Spleen (tissue), 11 donors: ENCODE results near the gene KCNQ1. TPM values are rescaled to one million over a fixed set of nuclear protein-coding genes. Genes with fewer than 3 reads are reported as not detected.

Experiments
- DNase-seq: peaks from one replicate; pipeline ENCODE4 v3.0.0-alpha.2; 2020
- H3K27ac ChIP-seq, 8 donors: fragments of 200-600 bp; sonication (generic) in 7 of 8; 1 replicate in 4 of 8; 2 replicates in 4 of 8; pipeline versions ENCODE4 v1.5.0 to v1.8.0; 2016 to 2021; ENCODE audit warnings: inconsistent platforms in 4 of 8, mild to moderate bottlenecking in 4 of 8, moderate library complexity in 1 of 8
- H3K27me3 ChIP-seq, 7 donors: fragments of 200-600 bp; sonication (generic) in 6 of 7; replicated peaks in 1 of 7; 1 replicate in 4 of 7; 2 replicates in 3 of 7; pipeline versions ENCODE4 v1.5.0 to v1.8.0; 2016 to 2021; ENCODE audit warnings: inconsistent platforms in 3 of 7, mild to moderate bottlenecking in 1 of 7
- H3K36me3 ChIP-seq, 6 donors: fragments of 200-600 bp; sonication (generic) in 5 of 6; 1 replicate in 4 of 6; 2 replicates in 2 of 6; pipeline versions ENCODE4 v1.5.0 to v1.8.0; 2016 to 2021; ENCODE audit warnings: inconsistent platforms in 2 of 6
- H3K4me1 ChIP-seq, 6 donors: fragments of 200-600 bp; sonication (generic) in 5 of 6; 1 replicate in 3 of 6; 2 replicates in 3 of 6; pipeline versions ENCODE4 v1.5.0 to v1.8.0; 2016 to 2021; ENCODE audit warnings: inconsistent platforms in 3 of 6
- H3K4me3 ChIP-seq, 8 donors: fragments of 200-600 bp; sonication (generic) in 7 of 8; 1 replicate in 4 of 8; 2 replicates in 4 of 8; pipeline versions ENCODE4 v1.5.0 to v1.8.0; 2016 to 2021; ENCODE audit warnings: inconsistent platforms in 4 of 8, mild to moderate bottlenecking in 4 of 8, moderate library complexity in 2 of 8
- H3K9me3 ChIP-seq, 8 donors: fragments of 200-600 bp; sonication (generic) in 7 of 8; 1 replicate in 4 of 8; 2 replicates in 4 of 8; pipeline versions ENCODE4 v1.5.0 to v1.8.0; 2016 to 2021; ENCODE audit warnings: inconsistent platforms in 4 of 8
- CTCF ChIP-seq, 11 experiments: fragments of 200-600 bp in 7 of 11; fragments of 450-650 bp in 4 of 11; sonication (generic) in 4 of 11; IDR thresholded peaks in 8 of 11; conservative IDR thresholded peaks in 3 of 11; 1 replicate in 7 of 11; 2 replicates in 4 of 11; pipeline versions ENCODE4 v1.4.0 to v1.8.0; 2016 to 2021; ENCODE audit warnings: antibody characterized with exemption in 11 of 11, inconsistent platforms in 4 of 11, mild to moderate bottlenecking in 1 of 11
- POLR2A ChIP-seq, 3 donors: fragments of 450-650 bp; IDR thresholded peaks; one replicate each; pipeline ENCODE4 v1.5.1; 2017; ENCODE audit warnings: antibody characterized with exemption in 3 of 3, mild to moderate bottlenecking in 1 of 3
- POLR2AphosphoS5 ChIP-seq, 3 donors: sonication (generic); formaldehyde crosslinking; IDR thresholded peaks; one replicate each; pipeline ENCODE4 v1.5.1; 2017; ENCODE audit warnings: antibody characterized with exemption in 3 of 3
- WGBS, 5 donors: extraction: QIAGEN DNeasy Blood & Tissue Kit in 3 of 5; methylation state at CpG; one replicate each; pipeline versions ENCODE4 v1.1.5 to v1.1.7; 2013 to 2018; 5-methylcytosine and 5-hydroxymethylcytosine counted together
- intact Hi-C: fragments of 100-400 bp; cut with DNase I; formaldehyde crosslinking; loops from one replicate; pipeline ENCODE4 v1.15.0; 2023; ENCODE audit warnings: low total_unique reads
- polyA plus RNA-seq, 3 donors: library from polyadenylated mRNA; stranded (reverse); fragments of 200-250 nt; gene quantifications; one replicate each; pipeline ENCODE4 v1.2.1, GENCODE V29; 2013
- total RNA-seq, 7 donors: library from RNA; depleted of rRNA in 3 of 7; stranded (reverse); fragments of >200 nt in 3 of 7; fragmentation: NEBNext Ultra II Directional in 4 of 7; extraction: Animal tissue kit (Norgen Biotek cat#: 25700) in 4 of 7; gene quantifications; one replicate each; pipeline versions ENCODE4 v1.1.0 to v1.2.1, GENCODE V29; 2016 to 2021
- donor health status: healthy with polysubstance abuse.
- donor health status: DM: no; HTN: no; CAD: no; lungs with moderate emphysema.
- donor health status: DM: no; HTN: no; CAD: no.
- donor health status: Bipolar disorder and iron deficiency.
- donor health status: healthy.
- donor health status: DM: no; HTN: no; CAD: no.
- donor health status: DM: yes; HTN: yes; CAD: no.

KCNQ1 gene
- total and polyA plus RNA-seq, 10 donors: 3.3 to 21.6 (median 13.5) TPM

- Histone ChIP-seq H3K4me1 (peaks cover 13 to 64% (median 43%) of the 10 kb centered on the region in 6 donors), H3K9me3 (no peaks in the 10 kb centered on the region), H3K4me3 (no peak overlapping the region), H3K36me3 (no peaks in the 10 kb centered on the region), H3K27me3 (no peaks in the 10 kb centered on the region), H3K27ac (no peak overlapping the region)
- WGBS, 5 donors: 85 to 94% (median 88%) methylated on average over 11 to 20 of the region's 20 CpGs
- intact Hi-C loops: no loop called here
- peak; percentile 73 for DNase-seq
- no peak for TF ChIP-seq CTCF (IDR thresholded peaks at IDR 0.05 in 8 of 11, conservative IDR thresholded peaks at IDR 0.05 in 3 of 11)
- no peak for TF ChIP-seq POLR2A (IDR thresholded peaks at IDR 0.05)
- TF ChIP-seq POLR2AphosphoS5 (IDR thresholded peaks at IDR 0.05): no peak
Measured at GRCh38 chr11:2465202-2466068, 20.6 kb downstream of the KCNQ1 start.

GRCh38 chr11:2466069-2466801, 21.4 kb downstream of the KCNQ1 start:
- H3K4me1 ChIP-seq: peaks cover 13 to 61% (median 42%) of the 10 kb centered on the region in 6 donors
- DNase-seq: peak; percentile 73
- H3K4me3 ChIP-seq: no peak overlapping the region
- TF ChIP-seq POLR2A (IDR thresholded peaks at IDR 0.05): no peak
- no peak for TF ChIP-seq POLR2AphosphoS5 (IDR thresholded peaks at IDR 0.05)
- TF ChIP-seq CTCF (IDR thresholded peaks at IDR 0.05 in 8 of 11, conservative IDR thresholded peaks at IDR 0.05 in 3 of 11): no peak
- H3K9me3 ChIP-seq: no peaks in the 10 kb centered on the region
- no peaks in the 10 kb centered on the region for H3K27me3 ChIP-seq
- H3K36me3 ChIP-seq: no peaks in the 10 kb centered on the region
- intact Hi-C loops: no loop called here
- 64 to 84% (median 80%) methylated on average over 6 to 9 of the region's 9 CpGs for WGBS, 5 donors
- no peak overlapping the region for H3K27ac ChIP-seq

- no peaks in the 10 kb centered on the region for H3K27me3 ChIP-seq
- peak; percentile 84 for DNase-seq
- intact Hi-C loops: no loop called here
- no peak overlapping the region for H3K27ac ChIP-seq
- TF ChIP-seq CTCF (IDR thresholded peaks at IDR 0.05 in 8 of 11, conservative IDR thresholded peaks at IDR 0.05 in 3 of 11) (no peak), POLR2AphosphoS5 (IDR thresholded peaks at IDR 0.05) (peak in 2 of 3 donors; percentile 12 to 27)
- peaks cover 13 to 61% (median 42%) of the 10 kb centered on the region in 6 donors for H3K4me1 ChIP-seq
- no peaks in the 10 kb centered on the region for H3K9me3 ChIP-seq
- peak overlapping the region in 1 of 8 donors; percentile 30 for H3K4me3 ChIP-seq
- H3K36me3 ChIP-seq: no peaks in the 10 kb centered on the region
- 49 to 58% (median 58%) methylated on average over 13 to 16 of the region's 16 CpGs for WGBS, 5 donors
Measured at GRCh38 chr11:2466869-2467694, 22.3 kb downstream of the KCNQ1 start.
